Stimulated activated CD4-positive, alpha-beta T cell treated with anti-CD3 and anti-CD28 coated beads, TNF-alpha, amount 100 ng/mL, for 24 hours (primary cell): Measurements from ENCODE around the gene ABCC3.

ENCODE experiments used
- DNase-seq, 3 experiments: peaks; one replicate each; pipeline ENCODE4 v3.0.0-alpha.2; 2020; ENCODE audit warnings: low read depth in 3 of 3

The ABCC3 gene

GRCh38 chr17:50627036-50627781, 7.5 kb upstream of the ABCC3 start:
- DNase-seq: no peak

DNA sequence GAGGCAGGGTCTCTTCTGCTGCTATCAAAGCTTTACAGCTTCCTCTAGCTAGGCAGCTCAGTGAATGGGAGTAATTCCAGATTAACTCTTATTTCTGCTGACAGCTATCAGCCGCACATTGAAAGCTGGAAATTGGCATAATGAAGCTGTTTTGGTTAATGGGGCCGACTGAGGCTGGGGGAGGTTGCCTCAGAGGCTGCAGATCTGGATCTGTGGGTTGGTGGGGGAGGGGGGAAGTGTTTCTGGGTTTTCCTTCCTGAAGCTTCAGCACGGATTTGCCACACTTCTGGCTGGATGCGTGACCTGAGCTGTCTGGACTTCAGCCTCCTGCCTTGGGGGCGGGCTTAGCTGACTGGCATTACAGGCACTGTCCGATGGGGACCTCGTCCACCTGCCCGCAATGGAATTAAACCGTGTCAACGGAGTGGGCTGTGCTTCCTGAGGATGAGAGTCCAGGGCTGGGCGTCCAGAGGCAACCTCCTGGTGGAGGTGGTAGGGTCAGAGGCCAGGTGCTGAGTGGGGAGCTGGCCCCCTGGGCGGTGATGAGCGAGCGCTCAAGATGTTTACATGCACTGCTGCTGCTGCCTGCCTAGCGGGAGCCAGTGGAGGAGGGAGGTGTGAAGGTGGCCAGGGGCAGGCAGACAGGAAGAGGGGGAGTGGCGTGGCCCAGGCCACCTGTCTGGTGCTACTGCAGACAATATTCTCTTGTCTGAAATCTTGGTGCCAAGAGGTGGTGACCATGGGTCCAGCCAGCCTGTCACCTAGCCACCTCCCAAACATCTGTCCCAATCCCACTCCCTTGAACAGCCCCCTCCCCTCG, 6.7 kb upstream of the ABCC3 start:
- DNase-seq: no peak

GRCh38 chr17:50629902-50630301, 4.8 kb upstream of the ABCC3 start:
- DNase-seq: no peak

- peak; percentile 13 to 58 (median 26) for DNase-seq
These were observed 4.0 kb upstream of the ABCC3 start for GRCh38 chr17:50630524-50631194.

- DNase-seq: no peak
These were observed 3.3 kb upstream of the ABCC3 start for GRCh38 chr17:50631195-50631907.

- DNase-seq: no peak
These were observed 2.6 kb upstream of the ABCC3 start for GRCh38 chr17:50631908-50632571.

DNA sequence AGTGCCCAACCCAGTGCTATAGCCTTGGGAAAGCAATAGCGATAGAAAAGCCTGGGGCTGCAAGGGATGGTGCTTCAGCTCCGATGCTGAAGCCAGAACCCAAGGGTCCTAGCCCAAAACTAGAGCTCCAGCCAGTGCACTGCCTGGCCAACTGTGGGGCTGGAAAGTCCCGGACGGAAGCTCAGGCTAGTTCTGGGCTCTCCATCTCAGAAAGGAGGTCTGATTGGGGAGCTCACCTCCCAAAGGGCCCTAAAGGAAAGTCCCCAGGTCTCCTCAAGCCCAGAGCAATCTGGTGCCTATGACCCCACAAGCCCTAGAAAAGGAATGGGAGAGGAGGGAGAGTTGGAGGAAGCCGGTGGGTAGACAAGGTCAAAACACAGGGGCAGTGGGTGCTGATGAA, 2.0 kb upstream of the ABCC3 start:
- DNase-seq: no peak

DNA sequence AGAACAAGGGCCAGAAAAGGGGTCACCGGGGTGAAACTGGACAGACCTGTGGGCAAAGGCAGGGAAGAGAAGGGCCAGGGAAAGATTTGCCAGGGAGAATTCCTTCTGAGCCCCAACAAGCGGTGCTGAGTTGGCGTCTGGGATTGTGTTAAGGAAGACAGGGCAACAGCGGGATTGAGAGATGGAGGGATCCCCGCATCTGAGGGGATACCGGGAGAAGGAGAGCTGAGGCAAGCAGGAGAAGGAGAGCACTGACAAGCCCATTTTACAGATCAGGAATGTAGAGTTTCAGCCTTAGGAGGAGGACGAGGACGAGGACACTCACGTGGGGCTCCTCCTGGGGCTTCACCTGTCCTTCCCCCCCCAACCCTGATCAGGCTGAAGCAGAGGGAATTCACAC, 998 bp upstream of the ABCC3 start:
- no peak for DNase-seq

DNA sequence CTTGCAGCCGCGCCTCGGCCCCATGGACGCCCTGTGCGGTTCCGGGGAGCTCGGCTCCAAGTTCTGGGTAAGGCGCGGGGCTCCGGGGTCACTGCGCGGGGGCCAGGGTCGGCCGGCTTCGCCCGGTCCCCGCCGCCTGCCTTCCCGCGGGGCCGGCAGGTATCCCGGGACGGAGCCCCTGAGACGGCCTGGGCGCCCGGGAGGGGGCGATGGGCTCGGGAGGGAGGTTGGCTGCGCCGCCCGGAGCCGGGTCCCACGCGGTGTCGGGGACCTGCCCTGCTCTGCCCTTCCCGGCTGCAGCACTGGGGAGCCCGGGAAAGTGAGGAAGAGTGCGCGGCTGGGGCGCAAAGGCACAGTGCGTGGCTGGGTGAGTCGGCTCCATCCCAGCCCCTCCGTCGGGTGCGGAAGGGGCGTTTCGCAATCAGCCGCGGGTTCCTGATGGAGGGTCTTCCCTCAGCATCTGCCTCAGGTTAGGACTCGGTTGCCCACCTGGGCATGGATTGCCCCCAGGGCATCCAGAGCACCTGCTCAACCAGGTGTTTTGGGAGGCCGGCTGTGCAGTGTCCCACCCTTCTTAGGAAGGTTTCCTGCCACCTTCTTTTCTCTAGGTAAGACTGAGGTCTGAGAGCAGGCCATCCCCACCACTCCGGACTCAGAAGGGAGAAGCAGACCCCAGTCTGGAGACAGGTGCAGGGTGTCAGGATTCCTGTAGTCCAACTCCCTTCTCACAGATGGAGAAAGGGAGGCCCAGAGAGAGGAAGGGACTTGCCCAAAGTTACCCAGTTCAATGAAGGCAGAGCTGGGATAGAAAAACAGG, 442 bp downstream of the ABCC3 start:
- DNase-seq: no peak

DNA sequence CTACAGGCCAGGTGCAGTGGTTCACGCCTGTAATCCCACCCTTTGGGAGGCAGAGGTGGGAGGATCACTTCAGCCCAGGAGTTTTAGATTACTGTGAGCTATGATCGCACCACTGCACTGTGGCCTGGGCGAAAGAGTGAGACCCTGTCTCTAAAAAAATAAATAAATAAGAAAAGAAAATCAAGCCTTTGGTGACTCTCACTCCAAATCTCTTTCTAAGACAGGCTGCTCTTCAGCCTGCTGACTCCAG, 976 bp downstream of the ABCC3 start:
- DNase-seq: no peak

- DNase-seq: no peak
These were observed 1.5 kb downstream of the ABCC3 start for GRCh38 chr17:50635982-50636803.

DNA sequence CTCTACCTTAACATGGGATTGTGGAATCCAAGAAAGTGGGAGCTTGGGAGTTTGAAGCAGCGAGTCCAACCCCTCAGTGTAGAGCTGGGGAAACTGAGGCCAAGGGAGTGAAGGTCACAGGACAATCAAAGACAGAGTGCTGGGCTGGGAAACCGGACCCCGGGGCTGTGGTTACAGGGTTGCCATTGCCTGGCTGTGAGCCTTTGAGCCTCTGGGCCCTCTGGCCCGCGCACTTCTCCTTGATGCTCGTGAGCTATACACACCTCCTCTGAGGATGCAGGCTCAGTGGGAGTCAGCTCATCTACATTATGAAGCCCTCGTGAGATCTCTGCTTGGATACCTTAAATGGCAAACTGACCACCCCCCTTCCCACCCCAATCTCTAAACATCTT, 2.1 kb downstream of the ABCC3 start:
- DNase-seq: no peak

- no peak for DNase-seq
These were observed 3.3 kb downstream of the ABCC3 start for GRCh38 chr17:50637829-50638605.

DNA sequence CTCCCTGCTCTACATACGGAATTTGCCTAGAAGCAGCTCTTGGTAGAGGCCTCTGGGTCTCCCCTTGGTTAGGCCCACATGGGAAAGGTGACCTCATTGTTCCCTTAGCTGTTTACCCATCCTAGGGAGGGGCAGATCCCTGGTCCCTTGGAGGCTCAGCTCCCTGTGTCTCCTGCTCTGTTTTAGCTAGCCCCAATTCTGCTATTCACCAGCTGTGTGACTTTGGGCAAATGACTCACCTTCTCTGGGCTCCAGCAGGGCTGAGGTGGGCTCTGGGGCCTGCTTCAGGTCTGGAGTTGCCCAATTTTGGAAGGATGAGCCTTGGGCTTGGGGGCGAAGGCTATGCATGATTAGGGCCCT, 3.9 kb downstream of the ABCC3 start:
- DNase-seq: no peak

DNA sequence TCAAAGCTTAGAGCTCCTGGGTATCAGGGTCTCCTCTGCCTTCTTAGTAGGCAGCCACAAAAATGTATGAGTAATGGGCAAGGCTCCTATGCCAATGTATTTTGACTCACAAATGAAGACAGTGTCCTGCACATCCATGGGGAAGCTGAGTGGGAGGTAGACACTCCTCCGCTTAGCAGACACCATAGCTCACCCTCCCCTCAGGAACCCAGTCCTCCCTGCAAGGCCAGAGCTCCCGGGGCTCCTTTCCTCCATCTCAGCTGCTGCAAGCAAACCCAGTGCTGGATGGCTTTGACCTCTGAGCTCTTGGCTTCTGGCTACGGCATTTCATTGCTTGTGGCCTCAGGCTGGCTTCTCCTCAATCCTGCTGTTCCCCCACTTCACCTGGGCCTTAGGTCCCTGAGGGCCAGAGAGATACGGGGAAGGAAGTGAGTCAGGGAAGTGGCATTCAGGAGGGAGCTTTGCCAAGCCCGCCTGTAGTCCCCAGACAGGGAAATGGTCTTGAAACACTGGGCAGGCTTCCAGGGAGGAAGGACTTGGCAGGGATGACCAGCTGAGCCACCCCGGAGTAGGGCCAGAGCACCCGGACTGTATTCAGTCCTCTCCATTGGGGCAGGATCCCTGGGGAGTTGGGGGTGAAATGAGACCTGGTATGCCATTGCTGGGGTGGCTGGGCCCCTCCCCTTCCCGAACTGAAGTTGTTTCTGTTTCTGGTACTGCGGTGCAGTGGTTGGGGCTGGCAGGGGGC, 4.5 kb downstream of the ABCC3 start:
- DNase-seq: no peak

- no peak for DNase-seq
These were observed 6.1 kb downstream of the ABCC3 start for GRCh38 chr17:50640686-50641351.

DNA sequence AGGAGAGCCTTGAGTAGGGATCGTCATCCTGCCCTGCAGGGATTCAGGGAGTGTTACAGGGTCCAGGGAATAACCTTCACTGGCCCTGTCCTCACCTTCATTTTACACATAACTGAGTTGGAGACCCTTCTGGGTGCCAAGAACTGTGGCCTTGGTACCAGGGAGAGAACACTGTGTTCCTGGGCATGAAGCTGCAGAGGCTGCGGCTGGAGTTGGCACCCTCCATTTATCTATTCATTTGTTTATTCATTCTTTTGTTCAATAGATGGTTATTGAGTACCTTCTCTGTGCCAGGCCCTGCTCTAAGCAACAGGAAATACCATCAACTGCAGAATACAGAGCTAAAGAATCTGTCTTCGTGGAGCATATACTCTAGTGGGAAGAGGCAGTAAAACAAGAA, 6.7 kb downstream of the ABCC3 start:
- no peak for DNase-seq

GRCh38 chr17:50642071-50642721, 7.5 kb downstream of the ABCC3 start:
- DNase-seq: no peak
